Stomach (tissue), 4 donors: ENCODE measurements around the gene SERINC5.

ENCODE experiments used
- CTCF ChIP-seq, 7 experiments: fragments of 450-650 bp in 4 of 7; fragments of 200-600 bp in 3 of 7; sonication (generic) in 3 of 7; IDR thresholded peaks; one replicate each; pipeline ENCODE4 v1.5.1; 2016 to 2019; ENCODE audit warnings: antibody characterized with exemption in 7 of 7, control low read depth in 2 of 7, mild to moderate bottlenecking in 1 of 7
- POLR2A ChIP-seq, 4 donors: fragments of 450-650 bp; IDR thresholded peaks; one replicate each; pipeline ENCODE4 v1.6.1; 2016; ENCODE audit warnings: antibody characterized with exemption in 4 of 4, control low read depth in 2 of 4, mild to moderate bottlenecking in 1 of 4, moderate library complexity in 1 of 4
- POLR2AphosphoS5 ChIP-seq, 3 donors: sonication (generic); formaldehyde crosslinking; IDR thresholded peaks; one replicate each; pipeline ENCODE4 v1.6.1; 2016; ENCODE audit warnings: antibody characterized with exemption in 3 of 3

GRCh38 chr5:80231693-80232092, 24.2 kb downstream of the SERINC5 start:
- TF ChIP-seq CTCF (IDR thresholded peaks at IDR 0.05) (no peak), POLR2A (IDR thresholded peaks at IDR 0.05) (no peak), POLR2AphosphoS5 (IDR thresholded peaks at IDR 0.05) (no peak)
